ENCODE measurements around the gene APOB. TPM values are rescaled to one million over a fixed set of nuclear protein-coding genes. Genes with fewer than 3 reads are reported as not detected.
"Not testable (repeated sequence)": the region's sequence is repeated elsewhere in the genome, so short reads cannot be mapped to it uniquely, and the experiment has no call there.

The APOB gene
- total RNA-seq, 2 experiments from 2014 or later, result not detected

DNA sequence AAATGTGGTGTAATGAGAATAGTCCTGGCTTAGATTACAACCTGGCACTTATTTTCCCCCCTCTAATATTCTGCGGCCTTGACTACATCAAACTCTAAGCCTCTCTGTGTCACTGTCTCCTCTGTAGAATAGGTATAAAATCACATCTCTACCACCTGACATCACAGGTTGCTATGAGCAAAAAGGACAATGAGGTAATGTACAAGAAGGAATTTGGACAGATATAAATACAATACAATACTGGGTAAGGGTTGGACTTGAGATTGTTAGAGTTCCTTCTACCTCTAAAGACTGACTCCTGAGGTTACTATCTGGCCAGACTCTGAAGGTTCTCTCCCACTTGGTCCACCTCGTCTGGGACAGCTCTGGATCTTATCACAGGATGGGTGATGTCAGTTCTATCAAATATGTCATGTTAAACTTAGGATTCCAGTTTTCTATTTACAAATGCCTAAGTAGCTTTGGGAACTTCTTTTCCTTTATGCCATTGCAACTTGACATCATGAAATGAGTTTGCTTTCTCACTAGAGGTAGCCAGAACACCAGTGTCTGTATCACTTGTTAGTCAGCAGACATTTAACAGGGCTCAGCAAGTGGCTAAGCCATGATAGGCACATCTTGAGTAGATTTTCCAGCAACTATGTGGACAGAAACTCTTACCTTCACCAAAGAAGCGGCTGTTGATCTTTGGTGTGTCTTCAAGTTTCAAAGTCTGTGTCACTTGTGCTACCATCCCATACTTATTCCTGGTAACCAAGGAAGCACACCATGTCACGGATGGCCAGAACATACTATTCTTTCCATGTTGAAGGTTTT, 9.5 kb downstream of the APOB start:
- ChIA-PET POLR2A (no interaction called here), CTCF (interaction anchor here (1.3 kb wide), 1 partner anchor 63 kb away, joined by 3 read pairs; no protein-coding TSS in a partner anchor)

DNA sequence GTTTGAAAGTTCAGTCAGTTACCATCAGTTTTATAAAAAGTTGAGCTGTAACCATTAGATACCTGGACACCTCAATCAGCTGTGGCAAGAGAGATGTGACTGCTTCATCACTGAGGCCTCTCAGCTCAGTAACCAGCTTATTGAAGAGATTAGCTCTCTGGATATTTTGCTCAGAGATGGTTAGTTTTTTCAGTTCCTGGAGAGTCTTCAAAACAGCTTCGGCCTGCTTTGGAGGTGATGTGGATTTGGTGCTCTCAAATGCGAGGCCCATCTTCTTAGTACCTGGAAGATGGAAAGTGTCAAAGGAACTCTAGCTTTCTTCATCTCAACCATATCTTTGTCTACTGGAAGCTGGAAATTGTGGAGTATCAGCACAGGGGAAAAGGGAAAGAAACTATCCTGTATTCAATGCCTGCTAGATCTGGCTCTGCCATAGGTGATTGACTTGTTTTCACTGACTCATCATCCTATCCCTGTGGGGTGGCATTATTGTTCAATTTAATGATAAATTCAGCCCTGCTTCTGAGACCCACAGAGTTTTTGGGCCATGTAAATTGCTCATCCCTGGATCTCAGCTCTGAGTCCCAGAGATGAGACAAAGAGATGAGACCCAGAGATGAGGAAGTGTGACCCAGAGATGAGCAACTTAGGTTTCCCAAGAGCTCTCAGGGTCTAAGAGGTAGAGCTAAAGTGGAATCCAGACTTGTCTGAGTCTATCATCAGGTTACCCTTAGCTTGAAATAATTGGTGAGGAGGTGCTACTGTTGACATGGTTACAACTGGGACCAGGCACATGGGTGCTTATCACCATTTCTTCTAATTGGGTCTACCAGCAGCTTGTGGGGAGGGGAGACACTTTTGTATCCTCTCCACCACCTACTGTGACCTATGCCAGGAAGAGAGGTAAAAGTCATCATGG, 10.4 kb downstream of the APOB start:
- POLR2A ChIA-PET, result no interaction called here
- CTCF ChIA-PET, result interaction anchor here (1.3 kb wide), 1 partner anchor 62 kb away, joined by 3 read pairs; no protein-coding TSS in a partner anchor

DNA sequence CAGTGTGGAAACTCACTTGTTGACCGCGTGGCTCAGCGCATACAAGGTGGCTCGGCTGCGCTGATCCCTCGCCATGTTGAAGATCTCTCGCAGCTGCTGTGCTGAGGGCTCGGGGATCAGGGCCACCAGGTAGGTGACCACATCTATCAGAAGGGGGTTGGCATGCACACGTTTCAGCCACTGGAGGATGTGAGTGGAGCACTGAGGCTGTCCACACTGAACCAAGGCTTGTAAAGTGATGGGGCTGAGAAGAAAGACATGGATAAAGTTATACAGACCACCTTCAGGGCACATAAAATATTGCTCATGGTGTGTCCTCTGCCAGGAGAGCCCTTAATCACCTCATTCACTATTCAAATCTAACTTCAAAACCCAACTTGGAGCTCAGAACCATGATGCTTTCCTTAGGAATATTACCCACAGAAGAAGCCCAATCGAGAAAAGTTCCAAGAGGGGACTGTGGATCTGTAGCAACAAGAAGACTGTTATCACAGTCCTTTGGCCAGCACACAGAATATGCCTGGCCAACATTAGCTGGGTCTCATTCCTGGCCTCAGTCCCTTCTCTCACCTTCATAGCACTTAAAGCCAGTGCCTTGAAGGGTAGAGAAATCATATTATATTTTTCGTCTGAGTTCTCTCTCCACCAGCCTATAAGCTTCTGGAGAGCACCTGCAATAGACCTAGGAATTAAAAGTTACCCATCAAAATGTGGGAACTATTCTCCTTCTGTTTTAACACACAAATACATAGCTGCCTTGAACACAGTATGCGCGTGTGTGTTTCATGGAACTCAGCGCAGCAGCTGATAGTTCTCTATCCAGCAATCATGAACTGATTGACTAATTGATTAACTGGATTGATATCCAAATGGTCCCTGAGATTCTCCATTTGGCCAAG, 11.3 kb downstream of the APOB start:
- POLR2A ChIA-PET, result no interaction called here

DNA sequence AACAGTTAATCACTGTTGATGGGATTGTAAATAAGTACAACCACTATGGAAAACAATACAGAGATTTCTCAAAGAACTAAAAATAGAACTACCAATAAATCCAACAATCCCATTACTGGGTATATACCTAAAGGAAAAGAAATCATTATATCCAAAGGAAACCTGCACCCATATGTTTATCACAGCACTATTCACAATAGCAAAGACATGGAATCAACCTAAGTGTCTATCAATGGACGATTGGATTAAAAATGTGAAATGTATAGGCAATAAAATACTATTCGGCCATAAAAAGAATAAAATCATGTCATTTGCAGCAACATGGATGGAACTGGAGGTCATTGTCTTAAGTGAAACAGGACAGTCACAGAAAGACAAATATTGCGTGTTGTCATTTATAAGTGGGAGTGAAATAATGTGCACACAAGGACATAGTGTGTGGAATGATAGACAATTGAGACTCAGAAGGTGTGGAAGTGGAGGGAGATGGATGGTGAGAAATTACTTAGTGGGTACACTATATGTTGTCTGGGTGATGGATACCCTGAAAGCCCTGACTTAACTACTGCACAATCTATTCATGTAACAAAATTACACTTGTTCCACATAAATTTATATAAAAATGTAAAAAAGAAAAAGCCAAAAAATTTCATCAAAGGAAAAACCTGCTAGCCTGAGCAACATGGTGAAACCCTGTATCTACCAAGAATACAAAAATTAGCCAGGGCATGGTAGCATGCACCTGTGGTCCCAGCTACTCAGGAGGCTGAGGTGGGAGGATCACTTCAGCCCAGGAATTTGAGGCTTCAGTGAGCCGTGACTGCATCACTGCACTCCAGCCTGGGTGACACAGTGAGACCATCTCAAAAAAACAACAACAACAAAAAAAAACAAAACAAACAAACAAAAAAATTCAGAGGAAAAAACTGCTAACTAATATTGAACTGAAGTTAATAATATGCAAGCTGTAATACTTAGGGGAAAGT, 12.6 kb downstream of the APOB start:
- ChIA-PET CTCF (no interaction called here), POLR2A (no interaction called here)

More for the DNA sequence above, 11.3 kb downstream of the APOB start:
- CTCF ChIA-PET, result interaction anchor here (1.3 kb wide), 1 partner anchor 61 kb away, joined by 3 read pairs; no protein-coding TSS in a partner anchor

DNA sequence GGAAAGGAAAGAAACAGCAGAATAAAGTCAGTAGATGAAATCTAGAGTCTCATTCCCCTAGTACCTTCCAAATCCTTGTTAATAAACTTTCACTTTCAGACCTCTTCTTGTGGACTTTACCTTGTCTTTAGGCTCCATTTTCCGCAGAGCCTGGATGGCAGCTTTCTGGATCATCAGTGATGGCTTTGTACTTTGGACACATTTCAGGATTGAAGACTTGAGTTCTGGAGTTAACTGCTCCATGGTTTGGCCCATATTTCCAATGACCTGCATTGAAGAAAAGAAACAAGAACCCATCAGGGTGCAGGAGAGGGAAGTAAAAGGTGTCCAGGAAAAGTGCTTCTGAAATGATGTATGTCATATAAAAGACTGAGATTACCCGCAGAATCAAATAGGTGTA, 14.4 kb downstream of the APOB start:
- ChIA-PET POLR2A (no interaction called here), CTCF (no interaction called here)

DNA sequence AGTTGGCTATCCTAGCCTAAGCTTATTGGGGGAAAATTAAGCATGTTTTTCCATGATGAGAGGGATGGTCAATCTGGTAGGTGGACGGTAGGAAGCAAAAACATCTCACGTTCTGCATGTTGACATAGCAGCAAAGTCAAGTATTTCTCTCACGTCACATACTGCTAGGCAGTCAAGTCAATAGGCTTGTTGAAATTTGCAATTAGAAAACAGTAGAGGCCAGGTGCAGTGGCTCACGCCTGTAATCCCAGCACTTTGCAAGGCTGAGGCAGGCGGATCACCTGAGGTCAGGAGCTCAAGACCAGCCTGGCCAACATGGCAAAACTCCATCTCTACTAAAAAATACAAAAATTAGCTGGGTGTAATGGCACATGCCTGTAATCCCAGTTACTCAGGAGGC, 14.9 kb downstream of the APOB start:
- POLR2A ChIA-PET, CTCF ChIA-PET: not testable (repeated sequence)

DNA sequence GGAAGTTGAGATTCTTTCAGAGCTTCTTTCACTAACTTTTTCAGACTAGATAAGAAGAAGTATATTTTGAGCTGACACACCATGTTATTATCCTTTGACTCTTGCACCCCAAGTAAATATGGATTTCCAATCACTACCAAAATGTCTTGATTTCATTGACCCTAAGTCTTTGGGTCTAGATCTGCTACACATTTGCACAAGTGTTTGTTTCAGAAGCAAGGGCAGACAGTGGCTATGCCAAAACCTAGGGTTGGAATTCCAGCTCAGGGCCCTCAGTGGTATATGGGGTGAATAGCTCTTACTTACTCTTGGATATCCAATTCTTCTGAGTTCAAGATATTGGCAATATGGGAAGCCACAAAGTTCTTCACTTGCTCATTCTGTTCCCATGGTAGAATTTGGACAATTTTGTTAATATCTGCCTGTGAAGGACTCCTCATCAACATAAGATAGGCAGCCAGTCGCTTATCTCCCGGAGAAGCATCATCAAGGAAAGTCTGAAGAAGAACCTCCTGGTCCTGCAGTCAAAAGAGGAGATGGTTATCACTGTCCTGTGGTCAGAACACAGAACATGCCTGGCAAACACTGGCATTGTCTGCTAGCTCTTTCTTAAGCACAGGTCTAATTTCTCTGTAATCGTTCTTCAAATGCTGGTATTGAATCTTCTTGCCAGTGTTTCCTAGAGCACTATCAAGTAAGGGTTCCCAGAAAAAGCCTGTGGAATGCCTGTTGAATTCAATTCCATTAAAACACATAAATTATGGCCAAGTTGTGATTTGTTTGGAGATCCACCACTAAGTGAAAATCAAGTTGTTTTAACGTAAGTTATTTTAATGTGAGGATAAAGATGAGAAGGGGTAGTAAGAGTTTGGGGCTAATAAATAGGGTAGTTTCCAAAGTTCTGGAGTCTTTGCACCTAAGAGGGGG, 15.6 kb downstream of the APOB start:
- ChIA-PET POLR2A (no interaction called here), CTCF (interaction anchor here (1.4 kb wide), 1 partner anchor 367 kb away, joined by 5 read pairs; no protein-coding TSS in a partner anchor)

DNA sequence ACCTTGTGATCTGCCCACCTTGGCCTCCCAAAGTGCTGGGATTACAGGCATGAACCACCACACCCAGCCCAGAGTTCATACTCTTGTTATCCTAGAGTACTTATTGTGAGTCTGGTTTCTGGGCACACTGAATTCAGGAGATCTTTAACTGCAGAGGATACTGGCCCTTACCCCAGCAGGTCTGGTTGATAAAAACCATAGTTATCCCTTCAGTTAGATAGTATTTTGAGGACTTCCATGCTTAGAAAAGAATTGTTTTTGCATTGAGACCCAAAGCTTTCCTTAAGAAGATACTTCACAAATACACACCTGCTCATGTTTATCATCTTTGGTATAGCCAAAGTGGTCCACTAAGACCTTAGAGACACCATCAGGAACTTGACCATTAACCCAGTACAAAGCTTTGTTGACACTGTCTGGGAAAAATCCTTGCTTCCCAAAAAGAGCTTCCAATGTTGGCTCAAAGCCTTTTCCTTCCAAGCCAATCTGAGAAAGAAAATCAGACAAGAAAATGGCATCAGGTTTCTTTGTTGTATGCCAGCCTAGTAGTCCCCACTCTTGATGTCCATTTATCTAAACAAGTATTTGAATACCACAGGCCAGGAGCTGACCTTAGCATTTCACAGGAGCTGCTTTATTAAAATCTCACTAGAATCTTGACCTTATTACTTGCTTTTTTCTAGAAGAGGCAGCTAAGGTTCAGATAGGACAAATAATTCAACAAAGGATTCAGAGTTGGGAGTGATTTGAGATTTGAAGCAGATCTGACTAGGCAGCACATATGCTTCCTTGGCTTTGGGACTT, 17.2 kb downstream of the APOB start:
- ChIA-PET CTCF (interaction anchor here (1.1 to 1.4 kb wide), 2 partner anchors 64 to 365 kb away, joined by 3 to 5 read pairs; no protein-coding TSS in a partner anchor), POLR2A (no interaction called here)

DNA sequence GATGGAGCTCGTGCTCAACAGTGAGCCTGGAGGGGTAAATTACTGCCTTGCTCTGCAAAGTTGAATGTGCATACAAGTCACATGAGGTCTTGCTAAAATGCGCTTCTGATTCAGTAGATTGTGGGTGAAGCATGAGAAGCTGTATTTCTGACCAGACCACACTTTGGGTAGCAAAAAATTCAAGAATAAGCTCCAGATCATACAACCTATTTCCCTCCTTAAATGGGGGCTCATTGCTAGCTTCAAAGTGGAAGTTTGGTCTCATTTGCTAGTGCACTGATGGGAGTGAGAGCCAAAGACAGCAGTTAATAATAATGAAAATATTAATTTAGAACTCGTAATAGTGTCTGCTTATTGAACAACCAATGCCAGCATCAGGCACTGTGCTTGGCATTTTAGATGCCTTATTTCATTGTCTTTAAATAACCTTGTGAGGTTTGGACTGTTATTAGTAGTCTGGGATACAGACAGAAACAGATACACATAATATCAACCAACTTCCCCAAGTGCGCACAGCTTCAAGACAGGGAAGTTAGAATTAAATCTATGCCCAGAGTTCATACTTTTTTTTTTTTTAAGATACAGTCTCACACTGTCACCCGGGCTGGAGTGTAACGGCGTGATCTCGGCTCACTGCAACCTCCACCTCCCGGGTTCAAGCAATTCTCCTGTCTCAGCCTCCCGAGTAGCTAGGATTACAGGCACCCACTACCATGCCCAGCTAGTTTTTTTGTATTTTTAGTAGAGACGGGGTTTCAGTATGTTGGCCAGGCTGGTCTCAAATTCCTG, 18.0 kb downstream of the APOB start:
- ChIA-PET CTCF (no interaction called here), POLR2A (no interaction called here)

DNA sequence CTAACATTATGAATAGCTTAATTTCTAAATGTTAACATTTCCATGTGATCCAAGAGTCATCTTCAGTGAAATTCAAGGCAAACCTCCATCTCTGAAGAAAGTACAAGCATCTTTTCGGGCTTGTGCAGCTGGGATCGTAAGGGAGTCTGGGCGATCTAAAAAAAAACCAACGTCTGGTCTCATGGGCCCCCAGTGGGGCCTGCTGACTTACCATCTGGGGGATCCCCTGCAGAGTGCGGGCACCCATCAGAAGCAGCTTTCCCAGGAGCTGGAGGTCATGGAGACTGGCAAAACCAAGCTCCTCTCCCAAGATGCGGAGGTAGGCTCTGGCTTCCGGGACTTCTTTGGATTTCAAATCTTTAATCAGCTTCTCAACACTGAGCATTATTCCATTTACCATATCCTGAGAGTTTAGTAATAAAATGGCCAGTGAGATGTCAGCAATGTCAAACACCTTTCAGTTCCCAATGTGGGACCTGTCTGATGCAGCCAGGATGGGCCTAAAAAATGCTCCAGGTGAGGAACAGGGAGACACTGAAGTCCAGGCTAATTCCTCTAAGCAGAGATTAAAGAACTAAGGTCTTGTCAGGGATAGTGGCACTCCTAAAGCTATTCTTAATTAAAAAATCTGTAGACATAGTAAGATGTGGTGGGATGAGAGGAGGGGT, 19.0 kb downstream of the APOB start:
- CTCF ChIA-PET, result no interaction called here

DNA sequence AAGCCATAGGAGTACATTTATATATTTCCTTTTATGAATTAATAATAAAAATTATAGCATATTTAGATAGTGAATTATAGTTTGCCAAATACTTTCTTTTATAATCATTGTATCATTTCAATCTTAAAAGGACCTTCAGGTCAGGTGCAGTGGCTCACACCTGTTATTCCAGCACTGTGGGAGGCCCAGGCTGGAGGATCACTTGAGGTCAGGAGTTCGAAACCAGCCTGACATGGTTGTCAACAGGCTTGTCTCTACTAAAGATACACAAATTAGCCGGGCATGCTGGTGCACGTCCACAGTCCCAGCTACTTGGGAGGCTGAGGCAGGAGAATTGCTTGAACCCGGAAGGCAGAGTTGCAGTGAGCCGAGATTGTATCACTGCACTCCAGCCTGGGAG, 19.7 kb downstream of the APOB start:
- POLR2A ChIA-PET, result no interaction called here
- CTCF ChIA-PET, result no interaction called here

More for the DNA sequence above, 19.0 kb downstream of the APOB start:
- POLR2A ChIA-PET, result no interaction called here

DNA sequence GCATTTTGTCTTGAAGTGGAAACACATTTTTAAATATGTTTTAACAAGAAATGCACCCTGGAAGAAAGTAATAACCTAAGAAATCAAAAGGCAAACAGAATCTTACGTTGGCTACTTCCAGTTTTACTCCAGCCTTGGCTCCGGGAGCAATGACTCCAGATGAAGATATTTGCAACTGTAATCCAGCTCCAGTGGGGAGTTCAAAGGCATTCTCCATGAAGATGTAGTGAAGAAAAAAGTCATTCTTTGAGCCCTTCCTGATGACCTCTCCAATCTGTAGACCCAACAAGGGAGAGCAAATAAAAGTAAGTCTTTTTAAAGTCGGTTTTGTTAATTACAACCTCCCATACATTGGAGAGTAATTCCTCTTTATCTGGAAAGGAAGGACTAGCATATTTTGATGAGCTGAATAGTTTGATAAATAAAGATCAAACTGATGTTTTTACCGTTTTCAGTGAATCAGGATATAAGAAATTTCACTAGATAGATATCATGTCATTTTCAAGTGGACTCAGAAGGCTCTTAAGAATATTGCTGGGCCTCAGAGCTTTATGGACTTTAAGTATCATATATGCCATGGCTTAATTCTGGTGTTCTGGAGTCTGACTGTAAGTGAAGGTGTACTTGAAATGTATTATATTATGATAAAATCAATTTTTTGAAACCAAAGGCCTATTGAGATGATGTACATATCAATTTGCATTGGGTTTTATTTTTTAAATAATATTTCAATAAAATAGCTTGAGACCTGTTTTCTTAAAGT, 20.3 kb downstream of the APOB start:
- POLR2A ChIA-PET, result no interaction called here
- CTCF ChIA-PET, result no interaction called here

DNA sequence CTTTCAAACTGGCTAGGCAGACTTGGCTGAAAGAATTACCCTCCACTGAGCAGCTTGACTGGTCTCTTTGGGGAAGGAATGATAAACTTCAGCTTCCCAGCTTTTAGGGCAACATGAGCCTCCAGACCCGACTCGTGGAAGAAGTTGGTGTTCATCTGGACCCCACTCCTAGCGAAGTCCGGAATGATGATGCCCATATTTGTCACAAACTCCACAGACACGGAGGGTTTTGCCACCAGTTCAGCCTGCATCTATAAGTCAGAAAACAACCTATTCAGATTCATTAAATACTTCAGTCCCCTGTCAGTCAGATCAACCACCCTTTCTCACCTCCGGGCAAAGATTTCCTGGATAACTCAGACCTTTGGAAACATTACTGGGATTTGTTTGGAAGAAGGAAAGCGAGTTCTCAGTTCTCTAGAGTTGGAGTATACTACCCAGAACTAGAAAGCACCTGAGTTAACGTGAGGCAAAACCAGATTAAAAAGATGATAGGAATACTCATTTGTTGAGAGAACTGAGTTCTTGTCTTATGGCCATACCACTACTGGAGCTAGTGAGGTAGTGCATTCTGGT, 21.0 kb downstream of the APOB start:
- CTCF ChIA-PET, result no interaction called here
- POLR2A ChIA-PET, result no interaction called here

DNA sequence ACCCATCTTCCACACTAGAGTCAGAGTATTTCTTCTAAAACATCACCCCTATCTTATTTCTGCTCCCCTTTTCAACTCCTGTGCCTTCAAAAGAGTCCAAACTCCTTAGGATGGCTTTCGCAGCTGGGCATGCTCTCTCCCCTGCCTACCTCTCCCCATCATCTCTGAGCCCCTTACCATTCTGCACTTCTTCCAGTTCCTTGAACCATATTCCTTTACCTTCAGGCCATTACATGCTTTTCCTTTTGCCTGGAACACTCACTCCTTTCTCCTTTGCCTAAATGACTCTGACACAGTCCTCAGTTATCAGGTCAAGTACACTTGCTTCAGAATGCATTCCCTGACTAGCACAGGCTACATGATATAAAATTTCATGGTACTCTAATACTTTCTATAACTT, 22.4 kb downstream of the APOB start:
- ChIA-PET CTCF (no interaction called here), POLR2A (no interaction called here)
